DMS114 treated with DMSO at 0.1 percent for 48 hours (cell line): ENCODE data around the gene TMEM192.
"Not testable (repeated sequence)": the region's sequence is repeated elsewhere in the genome, so short reads cannot be mapped to it uniquely, and the experiment has no call there.

ENCODE experiments used
- DNase-seq: peaks from one replicate; lab custom pipeline; 2025; ENCODE audit not compliant: unreplicated experiment; lab: John Stamatoyannopoulos, UW

The TMEM192 gene

DNA sequence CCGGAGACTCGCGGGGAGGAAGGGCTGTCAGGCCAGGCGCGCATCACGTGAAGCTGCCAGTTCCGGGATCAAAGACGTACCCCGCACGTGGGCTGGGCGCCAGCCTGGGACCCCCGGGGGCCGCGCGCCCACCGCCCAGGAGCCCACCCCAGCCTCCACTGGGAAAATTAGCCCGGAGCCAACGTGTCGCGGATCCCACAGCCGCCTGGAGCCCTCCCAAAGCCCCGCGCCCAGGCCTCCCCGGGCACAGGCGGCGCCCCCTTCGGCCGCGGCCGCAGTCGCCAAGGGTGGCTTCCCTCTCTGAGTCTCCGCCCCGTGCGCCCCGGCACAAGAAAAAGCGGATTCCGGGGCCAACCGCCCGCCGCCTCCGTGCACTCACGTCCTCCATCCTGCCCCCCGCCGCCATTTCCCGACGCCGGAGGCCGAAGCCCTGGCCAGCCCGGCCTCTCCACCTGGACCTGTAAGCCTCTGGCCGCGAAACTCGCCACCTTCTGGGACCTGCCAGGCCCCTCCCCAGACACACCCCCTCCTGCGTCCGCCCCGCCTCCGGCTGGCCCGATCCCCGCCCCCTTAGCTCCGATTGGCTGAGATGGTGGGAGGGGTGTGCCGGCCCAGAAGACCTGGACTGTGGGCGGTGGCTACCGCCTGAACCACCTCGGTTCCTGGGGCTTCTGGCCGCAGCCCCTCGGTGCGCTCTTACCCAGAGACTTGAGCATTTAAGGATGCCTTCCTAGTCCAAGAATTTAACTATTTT, at the start of gene TMEM192:
Gene TMEM192 (minus strand): TSS at position 493 of the 754 bp plus-strand sequence. CDS start 87 bp downstream, at position 406.
- DNase-seq, result peak; percentile 92

- no peak for DNase-seq
These were observed 46.1 kb upstream of the TMEM192 start for GRCh38 chr4:165158762-165159161.

DNA sequence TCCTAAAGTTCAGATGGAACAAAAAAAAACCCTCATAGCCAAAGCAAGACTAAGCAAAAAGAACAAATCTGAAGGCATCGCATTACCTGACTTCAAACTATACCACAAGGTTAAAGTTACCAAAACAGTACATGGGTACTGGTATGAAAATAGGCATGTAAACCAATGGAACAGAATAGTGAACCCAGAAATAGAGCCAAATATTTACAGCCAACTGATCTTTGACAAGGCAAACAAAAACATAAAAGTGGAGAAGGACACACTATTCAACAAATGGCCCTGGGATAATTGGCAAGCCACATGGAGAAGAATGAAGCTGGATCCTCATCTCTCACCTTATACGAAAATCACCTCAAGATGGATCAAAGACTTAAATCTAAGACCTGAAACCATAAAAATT, 44.2 kb upstream of the TMEM192 start:
- DNase-seq, result no peak

GRCh38 chr4:165154482-165154881, 41.8 kb upstream of the TMEM192 start:
- no peak for DNase-seq

DNA sequence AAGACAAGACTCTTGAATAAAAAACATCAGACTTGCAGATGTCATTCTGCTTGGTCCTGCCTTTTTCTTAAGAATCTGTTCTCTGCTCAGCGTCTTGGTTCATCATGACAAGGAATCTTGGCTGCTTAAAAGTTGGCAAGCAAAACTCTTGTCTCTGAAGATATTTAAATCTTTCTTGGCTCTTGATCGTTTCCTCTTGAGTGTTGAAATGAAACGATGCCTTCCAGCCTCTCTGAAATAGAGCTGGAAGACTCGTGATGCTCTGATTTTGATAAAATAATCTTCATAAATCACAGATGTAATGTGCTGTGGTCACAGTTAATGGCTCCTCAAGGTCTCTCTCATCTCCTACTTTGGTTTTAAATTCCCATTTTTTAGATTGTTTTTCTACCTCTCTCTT, 39.9 kb upstream of the TMEM192 start:
- DNase-seq, result no peak

- no peak for DNase-seq
These were observed 39.1 kb upstream of the TMEM192 start for GRCh38 chr4:165151734-165152133.

GRCh38 chr4:165150545-165150944, 37.9 kb upstream of the TMEM192 start:
- no peak for DNase-seq

DNA sequence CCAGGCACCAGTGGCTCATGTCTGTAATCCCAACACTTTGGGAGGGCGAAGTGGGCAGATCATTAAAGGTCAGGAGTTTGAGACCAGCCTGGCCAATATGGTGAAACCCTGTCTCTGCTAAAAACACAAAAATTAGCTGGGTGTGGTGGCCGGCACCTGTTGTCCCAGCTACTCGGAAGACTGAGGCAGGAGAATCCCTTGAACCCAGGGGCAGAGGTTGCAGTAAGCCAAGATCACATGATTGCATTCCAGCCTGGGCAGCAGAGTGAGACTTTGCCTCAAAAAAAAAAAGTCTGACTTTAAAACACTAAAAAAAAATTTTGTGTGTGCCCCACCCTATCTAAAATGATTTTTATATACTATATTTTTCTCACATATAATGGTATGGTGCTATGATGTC, 26.2 kb upstream of the TMEM192 start:
- no peak for DNase-seq

DNA sequence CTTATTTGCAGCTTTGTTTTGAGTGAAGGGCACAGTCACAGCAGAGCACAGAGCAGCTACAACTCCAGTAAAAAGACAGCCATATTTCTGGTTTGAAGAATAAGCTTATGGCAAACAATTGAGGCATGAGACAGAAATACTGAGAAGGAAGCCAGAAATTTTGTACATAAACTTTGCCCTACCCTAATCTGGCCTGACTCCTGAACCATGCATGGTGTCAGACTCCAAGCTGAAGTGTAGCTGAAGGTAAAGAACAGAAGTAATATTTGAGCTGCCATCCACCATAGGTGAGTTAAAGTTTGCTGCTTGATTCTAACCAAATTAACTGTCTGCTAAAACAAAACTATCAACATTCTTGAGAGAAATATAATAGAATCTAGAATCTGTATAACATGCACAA, 24.5 kb upstream of the TMEM192 start:
- no peak for DNase-seq

DNA sequence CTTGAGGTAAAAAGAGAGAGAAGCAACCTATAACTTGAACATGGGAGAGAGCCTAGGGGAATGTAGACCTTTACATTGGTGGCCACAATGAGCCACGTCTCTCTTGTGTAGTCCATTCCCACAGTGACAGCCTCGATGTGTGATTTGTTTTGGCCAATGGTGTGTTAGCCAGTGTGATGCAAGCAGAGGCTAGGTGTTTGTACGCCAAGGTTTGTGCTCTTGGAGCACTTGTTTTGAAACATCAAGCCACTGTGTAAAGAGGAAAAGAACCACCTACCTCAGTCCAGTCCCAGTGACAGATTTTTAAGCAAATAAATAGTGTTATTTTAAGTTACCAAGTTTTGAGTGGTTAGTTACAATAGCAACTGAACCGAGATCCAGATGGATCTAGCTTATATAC, 23.9 kb upstream of the TMEM192 start:
- DNase-seq, result no peak

GRCh38 chr4:165133150-165133549, 20.5 kb upstream of the TMEM192 start:
- no peak for DNase-seq

- DNase-seq, result peak; percentile 59
These were observed 18.7 kb upstream of the TMEM192 start for GRCh38 chr4:165131247-165131832.

DNA sequence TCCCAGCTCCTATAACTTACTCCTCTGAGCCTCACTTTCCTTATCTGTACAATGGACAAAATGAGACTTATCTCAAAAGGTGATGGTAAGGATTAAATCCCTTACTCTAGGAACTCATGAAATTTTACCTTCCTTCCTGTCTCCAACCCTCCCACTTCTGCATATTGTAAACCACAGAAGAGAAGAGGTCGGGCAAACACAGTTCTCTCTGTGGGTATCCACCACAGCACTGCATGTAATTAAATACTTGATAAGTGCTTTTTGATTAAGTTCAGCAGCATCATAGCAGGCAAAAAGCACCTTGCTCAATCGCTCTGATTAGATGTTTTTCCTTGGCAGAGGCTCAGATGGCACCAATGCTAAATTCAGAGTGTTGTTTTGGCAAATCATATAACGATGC, 17.3 kb upstream of the TMEM192 start:
- DNase-seq, result no peak

- DNase-seq, result not testable (repeated sequence)
These were observed 13.3 kb upstream of the TMEM192 start for GRCh38 chr4:165125869-165126499.

- no peak for DNase-seq
These were observed 11.8 kb upstream of the TMEM192 start for GRCh38 chr4:165124488-165124887.

DNA sequence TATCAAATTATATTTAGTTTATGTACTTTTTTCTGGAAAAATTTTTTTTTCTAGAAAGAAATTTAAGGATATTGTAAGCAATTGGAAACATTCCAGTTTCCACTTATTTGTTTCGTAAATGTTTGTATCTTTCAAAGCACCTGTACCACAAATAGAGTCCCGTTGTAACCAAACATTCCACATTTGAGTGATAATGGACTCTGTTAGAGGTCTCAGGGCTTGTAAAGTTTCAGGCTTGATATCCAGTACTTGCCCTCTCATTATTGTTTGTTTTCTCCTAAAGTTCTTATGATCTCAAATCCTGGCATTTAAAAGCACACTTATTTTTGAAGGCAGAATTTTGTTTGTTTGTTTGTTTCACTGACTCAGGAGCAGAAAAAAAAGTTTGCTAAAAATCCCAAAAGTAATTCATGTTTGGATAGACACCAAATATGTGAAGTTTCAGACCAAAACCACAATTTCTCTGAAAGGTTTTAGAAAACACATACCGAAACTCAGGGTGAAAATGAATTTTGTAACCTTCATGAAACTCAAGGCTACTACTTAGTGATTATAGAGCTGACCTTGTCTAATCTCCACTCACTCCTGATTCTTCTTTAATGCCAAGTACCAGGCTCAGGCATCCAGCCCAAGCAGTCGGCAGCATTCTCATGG, 5.7 kb upstream of the TMEM192 start:
- DNase-seq, result no peak

GRCh38 chr4:165115301-165115700, 2.6 kb upstream of the TMEM192 start:
- DNase-seq, result no peak

DNA sequence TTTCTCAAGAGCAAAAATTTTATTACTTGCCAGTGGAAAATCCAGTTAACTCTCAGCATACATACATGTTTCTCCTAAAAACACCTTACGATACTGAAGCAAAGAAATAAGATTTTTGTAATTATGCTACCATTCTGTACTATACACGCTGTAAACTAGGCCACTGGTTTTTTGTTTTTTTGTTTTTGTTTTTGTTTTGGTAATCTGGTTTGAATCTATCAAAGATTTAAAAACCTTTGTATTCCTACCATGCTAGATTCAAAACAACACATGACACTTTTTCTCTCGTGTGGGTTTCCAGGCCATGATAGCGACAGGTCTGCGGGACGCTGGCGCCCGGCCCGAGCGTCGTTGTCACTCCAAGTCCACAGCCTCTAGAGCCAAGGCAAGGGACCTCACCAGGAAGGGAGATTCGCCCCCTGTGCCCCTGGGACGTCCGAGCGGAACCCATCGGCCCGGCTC, 723 bp downstream of the TMEM192 start:
- DNase-seq, result no peak

DNA sequence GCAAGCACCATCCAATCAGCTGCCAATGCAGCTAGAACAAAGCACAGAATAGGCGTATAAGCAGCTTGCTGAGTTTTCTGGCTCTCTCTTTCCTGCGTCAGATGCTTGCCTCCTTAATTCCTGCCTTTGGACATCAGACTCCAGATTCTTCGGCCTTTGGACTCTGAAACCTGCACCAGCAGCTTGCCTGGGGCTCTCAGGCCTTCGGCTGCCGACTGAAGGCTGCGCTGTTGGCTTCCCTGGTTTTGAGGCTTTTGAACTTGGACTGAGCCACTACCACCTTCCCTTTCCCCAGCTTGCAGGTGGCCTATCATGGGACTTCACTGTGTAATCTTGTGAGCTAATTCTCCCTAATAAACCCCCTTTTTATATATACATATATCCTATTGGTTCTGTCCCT, 6.1 kb downstream of the TMEM192 start:
- no peak for DNase-seq

- DNase-seq, result no peak
These were observed 11.0 kb downstream of the TMEM192 start for GRCh38 chr4:165101641-165102040.

DNA sequence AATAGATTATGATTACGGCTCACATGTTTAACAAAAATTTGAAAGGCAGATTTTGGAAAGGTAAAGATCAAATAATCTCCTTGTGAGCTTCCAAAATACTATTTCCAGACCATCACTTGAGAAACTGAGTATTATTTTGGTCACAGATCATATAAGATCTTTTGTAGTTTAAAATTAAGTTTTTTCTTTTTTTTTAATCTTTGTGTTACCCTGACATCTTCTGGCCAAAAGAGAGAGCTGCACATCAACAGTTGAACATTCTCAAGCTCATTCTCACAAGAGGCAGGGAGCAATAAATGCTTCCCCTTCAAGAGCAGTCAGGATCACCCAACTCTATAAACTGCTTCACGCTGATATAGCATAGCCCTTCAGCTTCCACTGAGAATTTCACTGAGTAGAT, 15.9 kb downstream of the TMEM192 start:
- peak; percentile 47 for DNase-seq

- DNase-seq, result no peak
These were observed 17.4 kb downstream of the TMEM192 start for GRCh38 chr4:165095291-165095690.
